Femur (tissue), 1 donor: ENCODE measurements around the gene LRRC14B.
"Not testable (repeated sequence)": the region's sequence is repeated elsewhere in the genome, so short reads cannot be mapped to it uniquely, and the experiment has no call there.

Experiments used
- DNase-seq: peaks from one replicate; pipeline ENCODE4 v3.0.0-alpha.2; 2017

Gene LRRC14B

GRCh38 chr5:208449-209114 is 17.3 kb downstream of the LRRC14B start:
- DNase-seq = no peak

DNA sequence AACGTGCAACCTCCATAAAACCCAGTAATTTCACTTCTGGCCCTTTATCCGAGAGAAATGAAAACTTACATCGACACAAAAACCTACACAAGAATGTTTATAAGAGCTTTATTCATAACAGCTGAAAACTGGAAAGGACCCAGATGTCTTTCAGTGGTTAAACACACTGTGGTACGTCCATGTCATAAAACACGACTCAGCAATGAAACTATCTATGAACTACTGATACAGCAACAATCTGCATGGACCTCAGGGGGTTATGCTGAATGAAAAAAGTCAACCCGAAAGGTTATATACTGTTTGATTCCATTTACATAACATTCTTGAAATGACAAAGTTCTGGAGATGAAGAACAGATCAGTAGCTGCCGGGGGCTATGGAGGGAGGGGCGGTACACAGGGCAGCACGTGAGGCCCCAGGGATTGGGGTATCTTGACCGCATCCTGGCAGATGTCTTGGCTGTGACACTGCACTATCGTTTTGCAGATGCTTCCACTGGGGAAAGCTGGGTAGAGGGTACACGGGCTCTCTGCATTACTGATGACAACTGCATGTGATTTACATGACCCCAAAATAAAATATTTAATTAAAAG is 22.6 kb downstream of the LRRC14B start:
- DNase-seq = no peak

DNA sequence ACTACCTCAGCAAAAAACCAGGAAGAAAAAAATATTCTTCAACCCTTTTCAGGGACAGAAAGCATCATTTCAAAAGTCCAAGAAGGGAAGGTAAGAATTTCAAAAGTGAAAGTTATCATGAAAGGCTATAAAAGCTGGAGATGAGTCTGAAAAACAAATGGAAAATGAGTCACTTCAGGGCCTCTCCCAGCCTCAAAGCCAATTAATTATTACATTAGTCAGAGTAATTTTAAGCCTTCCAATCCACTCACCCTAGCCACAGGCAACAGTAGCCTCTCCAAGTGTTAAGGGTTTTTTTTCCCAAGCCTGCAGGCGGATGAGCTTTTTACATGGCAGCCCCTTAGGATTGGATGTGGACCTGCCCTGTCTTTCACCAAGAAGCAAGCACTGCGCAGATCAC is 24.0 kb downstream of the LRRC14B start:
- DNase-seq = not testable (repeated sequence)

- DNase-seq = not testable (repeated sequence)
Measured at GRCh38 chr5:216076-216475, 24.8 kb downstream of the LRRC14B start.

DNA sequence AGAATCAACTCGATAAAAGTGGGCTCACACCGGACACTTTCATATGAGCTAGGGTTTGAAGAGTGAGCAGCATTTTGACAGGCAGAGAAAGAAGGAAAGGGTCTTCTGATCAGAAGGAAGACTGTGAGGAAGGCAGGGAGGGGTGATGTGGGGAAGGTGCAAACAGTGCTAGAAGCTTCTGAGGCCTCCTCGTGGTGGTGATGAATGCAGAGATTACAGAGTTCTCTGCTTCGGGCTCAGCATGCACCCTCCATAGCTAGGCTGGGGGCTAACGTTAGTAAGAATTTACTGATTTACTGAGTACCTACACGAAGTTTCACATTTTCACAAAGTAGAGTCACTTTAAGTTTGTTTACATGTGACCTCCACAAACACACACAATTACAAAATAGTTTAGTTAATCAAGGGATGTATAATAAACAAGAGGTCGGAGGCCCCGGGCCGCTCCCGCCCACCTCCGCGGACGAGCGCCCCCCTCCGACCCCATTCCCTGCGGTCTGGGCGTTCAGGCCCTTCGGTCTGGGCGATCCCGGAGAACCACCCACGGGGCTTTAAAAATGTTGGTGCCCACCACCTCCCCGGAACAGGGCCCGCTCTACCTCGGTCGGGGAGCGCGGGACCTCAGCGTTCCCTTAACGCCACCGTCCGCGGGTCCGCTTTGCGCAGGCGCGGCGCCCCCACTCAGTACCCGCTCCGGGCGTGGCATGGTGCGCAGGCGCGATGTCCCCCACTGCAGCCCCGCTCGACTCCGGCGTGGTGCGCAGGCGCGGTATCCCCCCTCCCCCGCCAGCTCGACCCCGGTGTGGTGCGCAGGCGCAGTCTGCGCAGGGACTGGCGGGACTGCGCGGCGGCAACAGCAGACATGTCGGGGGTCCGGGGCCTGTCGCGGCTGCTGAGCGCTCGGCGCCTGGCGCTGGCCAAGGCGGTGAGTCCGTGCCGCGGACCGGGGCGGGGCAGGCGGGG is 26.5 kb downstream of the LRRC14B start, which contains the start of the genes CCDC127 and SDHA:
Gene CCDC127 (minus strand): TSS at position 660 of the 963 bp plus-strand sequence. CDS start 1,304 bp downstream, outside the sequence.
Gene SDHA (plus strand): TSS at position 827 of the 963 bp plus-strand sequence. CDS start 36 bp downstream, at position 863.
- DNase-seq = peak; percentile 99

DNA sequence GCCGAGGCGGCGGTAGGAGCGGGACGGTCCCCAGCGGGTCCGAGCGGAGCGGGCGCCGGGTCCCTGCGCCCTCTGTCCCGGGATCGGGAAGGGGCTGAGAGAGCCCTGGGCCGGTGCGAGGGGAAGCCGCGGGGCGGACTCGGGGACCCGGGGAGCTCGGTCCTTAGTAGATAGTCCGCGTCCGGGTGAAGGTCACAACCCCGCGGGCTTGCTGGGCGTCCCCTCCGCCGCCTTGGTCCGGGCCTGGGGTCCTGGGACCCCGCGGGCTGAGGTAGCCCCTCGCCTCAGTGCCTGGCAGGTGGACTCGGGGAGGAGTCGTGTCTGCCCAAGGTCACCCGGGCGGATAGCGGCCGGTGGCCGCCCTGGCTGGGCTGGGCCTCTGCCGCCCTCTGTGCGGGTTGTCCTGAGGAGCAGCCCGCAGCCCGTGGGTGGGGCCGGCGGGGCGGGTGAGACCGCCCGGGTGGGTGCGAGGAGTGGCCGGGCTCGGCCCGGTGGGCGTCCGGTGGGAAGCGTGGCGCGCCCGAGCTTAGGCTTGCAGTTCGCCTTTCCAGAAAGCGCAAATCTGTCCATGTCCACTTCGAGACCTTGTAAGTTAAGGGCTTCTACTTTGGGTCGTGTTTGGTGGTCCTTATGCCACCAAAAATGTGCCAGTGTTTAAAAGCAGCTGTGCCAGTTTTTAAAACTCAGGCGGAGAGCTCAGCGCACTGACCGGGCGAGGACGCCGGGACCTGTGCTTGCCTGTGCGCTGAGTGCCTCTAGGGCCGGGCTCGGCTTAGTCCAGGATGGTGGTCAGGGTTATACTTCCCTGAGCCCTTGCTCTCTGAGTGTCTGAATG is 27.4 kb downstream of the LRRC14B start:
- DNase-seq = peak; percentile 52

DNA sequence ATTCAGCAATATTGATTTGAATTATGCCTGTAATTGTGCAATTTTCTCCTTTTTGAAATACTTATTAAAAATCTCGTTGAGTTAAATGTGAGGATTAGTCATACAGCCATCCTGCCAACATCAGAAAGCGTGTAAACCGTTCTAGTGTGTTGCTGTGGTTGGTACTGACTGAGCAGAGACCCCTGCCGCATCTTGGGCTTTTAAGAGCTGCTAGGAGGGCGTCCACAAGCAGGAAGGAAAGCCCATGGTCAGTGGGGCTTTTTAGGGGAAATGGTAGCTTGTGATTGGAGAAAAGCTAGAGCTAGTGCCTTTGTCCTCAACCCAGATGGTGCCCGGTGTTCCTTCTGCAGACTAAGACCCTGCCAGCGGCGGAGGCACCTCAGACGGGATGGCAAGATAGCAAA is 28.2 kb downstream of the LRRC14B start:
- no peak for DNase-seq

GRCh38 chr5:219991-220390 is 28.7 kb downstream of the LRRC14B start:
- DNase-seq = no peak

- not testable (repeated sequence) for DNase-seq
Measured at GRCh38 chr5:222951-223715, 31.8 kb downstream of the LRRC14B start.

DNA sequence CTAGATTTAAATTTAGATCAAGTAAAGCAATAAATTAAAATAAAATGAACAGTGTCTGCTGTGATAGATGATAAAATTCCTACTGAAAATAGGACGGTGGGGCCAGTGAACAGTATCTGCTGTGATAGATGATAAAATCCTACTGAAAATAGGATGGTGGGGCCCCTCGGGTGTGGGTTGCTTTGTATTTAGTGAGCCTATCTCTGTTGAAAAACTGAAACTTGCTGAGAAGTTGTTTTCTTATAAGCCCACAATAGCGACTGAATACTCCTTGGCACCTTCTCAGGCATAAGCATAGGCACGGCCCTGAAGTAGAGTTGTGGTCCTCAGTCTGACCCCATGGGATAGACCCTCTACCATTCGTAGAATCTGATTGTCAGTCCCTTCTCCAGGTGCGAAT is 32.5 kb downstream of the LRRC14B start:
- DNase-seq = no peak

DNA sequence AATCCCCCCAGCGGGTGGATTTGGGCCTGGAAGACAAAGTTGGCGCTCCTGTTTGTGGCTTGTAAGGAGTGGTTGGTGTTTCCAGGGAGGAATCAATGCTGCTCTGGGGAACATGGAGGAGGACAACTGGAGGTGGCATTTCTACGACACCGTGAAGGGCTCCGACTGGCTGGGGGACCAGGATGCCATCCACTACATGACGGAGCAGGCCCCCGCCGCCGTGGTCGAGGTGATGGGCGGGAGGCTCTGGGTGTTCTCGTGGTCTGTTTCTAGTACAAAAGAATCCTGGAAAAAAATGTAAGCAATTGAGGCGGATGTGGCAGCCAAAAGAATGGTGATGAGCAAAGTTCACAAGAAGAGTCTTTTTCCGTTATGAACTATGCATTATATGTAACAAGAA is 34.0 kb downstream of the LRRC14B start:
- no peak for DNase-seq

DNA sequence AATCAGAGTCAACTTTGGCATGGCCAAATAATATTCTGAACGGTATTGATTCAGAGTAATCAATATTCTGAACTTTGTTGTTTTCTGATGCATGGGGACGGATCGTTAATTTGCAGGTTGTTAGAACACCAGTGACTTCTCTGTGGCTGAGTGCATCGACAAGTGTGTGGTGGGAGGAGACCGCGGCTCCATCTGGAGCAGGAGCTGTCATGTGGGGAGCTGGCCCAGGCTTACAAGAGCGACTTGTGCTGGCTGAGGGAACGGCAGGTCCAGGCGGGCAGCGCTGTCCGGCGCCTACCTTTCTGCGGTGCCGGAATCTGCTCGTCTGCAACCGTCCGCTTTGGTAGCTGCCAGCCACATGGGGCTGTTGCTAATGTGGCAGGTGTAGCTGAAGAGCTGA is 36.1 kb downstream of the LRRC14B start:
- not testable (repeated sequence) for DNase-seq

DNA sequence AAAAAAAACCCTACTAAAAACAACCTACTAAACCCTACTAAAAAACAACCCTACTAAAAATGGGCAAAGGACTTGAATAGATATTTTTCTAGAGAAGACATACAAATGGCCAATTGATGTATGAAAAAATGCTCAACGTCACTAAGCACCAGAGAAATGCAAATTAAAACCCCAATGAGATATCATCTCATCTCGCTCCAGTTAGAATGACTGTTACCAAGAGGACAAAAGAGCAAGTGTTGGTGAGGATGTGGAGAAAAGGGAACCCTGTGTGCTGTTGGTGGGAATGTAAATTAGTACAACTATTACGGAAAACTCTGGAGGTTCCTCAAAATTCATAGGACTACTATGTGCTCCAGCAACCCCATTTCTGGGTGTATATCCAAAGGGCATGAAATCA is 37.6 kb downstream of the LRRC14B start:
- DNase-seq = no peak

DNA sequence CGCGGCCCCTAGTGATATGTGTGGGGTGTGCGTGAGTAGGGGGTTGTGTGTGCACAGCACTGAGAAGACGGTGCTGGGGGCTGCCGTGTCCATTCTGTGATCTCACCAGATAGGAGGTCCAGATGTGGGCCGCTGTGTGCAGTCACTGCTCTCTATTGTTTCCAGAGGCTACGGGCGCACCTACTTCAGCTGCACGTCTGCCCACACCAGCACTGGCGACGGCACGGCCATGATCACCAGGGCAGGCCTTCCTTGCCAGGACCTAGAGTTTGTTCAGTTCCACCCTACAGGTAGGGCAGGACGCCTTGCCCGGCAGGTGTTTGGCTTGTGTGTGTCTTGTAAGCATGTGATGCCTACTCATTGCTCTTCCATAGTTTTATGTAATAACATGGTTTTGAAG is 39.4 kb downstream of the LRRC14B start:
- no peak for DNase-seq

- DNase-seq = no peak
Measured at GRCh38 chr5:231661-232060, 40.4 kb downstream of the LRRC14B start.

DNA sequence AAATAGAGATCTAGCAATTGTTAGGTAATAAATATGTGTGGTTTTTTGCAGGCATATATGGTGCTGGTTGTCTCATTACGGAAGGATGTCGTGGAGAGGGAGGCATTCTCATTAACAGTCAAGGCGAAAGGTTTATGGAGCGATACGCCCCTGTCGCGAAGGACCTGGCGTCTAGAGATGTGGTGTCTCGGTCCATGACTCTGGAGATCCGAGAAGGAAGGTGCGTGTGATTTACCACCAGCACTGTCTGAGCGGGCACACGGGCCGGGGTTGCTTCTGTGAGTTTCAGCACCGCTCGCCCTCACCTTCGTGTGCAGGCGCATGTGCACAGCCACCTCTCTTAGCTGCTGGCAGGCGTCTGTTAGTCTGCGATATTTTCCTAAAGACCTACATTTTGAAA is 42.1 kb downstream of the LRRC14B start:
- not testable (repeated sequence) for DNase-seq

GRCh38 chr5:234450-234849 is 43.2 kb downstream of the LRRC14B start:
- no peak for DNase-seq

- DNase-seq = not testable (repeated sequence)
Measured at GRCh38 chr5:235527-235926, 44.2 kb downstream of the LRRC14B start.

GRCh38 chr5:237931-238330 is 46.6 kb downstream of the LRRC14B start:
- not testable (repeated sequence) for DNase-seq

- DNase-seq = not testable (repeated sequence)
Measured at GRCh38 chr5:240550-240949, 49.3 kb downstream of the LRRC14B start.

DNA sequence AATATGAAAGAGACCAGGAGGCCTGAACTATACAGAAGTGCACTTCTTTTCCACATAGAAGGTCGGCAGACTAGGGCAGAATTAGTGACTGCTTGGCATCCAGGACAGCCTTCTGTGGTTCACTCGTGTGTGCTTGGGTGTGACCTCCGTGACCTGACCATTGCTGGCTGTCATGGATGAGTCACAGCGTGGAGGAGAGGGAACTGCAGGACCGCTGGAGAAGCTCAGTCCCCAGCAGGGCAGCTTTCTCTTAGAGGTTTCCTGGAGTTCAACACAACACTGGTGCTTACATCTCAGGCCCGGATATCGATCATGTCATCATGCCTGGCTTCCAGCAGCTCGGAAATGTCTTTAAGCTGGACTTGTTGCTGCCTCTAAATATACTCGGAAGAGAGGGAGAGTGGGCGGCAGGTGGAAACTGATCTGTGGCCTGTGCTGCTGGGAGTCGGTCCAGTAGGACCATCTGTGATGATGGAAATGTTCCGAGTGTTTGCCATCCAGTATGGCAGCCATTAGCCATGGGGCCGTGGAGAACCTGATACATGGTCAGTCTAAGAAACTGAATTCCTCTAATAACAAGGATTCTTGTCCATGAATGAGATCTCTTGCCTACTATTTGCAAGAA is 49.9 kb downstream of the LRRC14B start:
- DNase-seq = not testable (repeated sequence)
